Mesenchymal stem cell (in vitro differentiated cells and primary cell): ENCODE data around the gene RAD21L1.
A peak's percentile ranks its signal among the peaks of the same experiment; 100 is the strongest.

Experiments used
- DNase-seq: peaks from one replicate; pipeline ENCODE4 v3.0.0-alpha.2; 2013
- H2AFZ ChIP-seq: one replicate; pipeline ENCODE4 v1.6.1; 2013; ENCODE audit warnings: low read depth, mild to moderate bottlenecking, control low read depth, inconsistent platforms, low read length, moderate library complexity
- H2AK5ac ChIP-seq: 2 replicates; pipeline ENCODE4 v1.6.1; 2013; ENCODE audit warnings: low read length, moderate library complexity, mild to moderate bottlenecking, inconsistent platforms; ENCODE audit not compliant: severe bottlenecking
- H2BK120ac ChIP-seq: one replicate; pipeline ENCODE4 v1.6.1; 2013; ENCODE audit warnings: low read depth, mild to moderate bottlenecking, inconsistent platforms, low read length, moderate library complexity
- H2BK12ac ChIP-seq, 2 experiments: one replicate each; pipeline ENCODE4 v1.6.1; 2013; ENCODE audit warnings: inconsistent platforms in 2 of 2, low read length in 2 of 2, mild to moderate bottlenecking in 2 of 2, moderate library complexity in 2 of 2, control low read depth in 1 of 2
- H2BK15ac ChIP-seq: one replicate; pipeline ENCODE4 v1.6.1; 2013; ENCODE audit warnings: mild to moderate bottlenecking, low read depth, inconsistent platforms; ENCODE audit not compliant: poor library complexity, severe bottlenecking
- H2BK5ac ChIP-seq: 2 replicates; pipeline ENCODE4 v1.6.1; 2013; ENCODE audit warnings: low read depth, mild to moderate bottlenecking, low read length, control low read depth, inconsistent platforms; ENCODE audit not compliant: poor library complexity, severe bottlenecking
- H3K14ac ChIP-seq, 2 experiments: one replicate each; pipeline ENCODE4 v1.6.1; 2013; ENCODE audit warnings: inconsistent platforms in 2 of 2, low read length in 2 of 2, control low read depth in 1 of 2, mild to moderate bottlenecking in 1 of 2, moderate library complexity in 1 of 2
- H3K18ac ChIP-seq, 2 experiments: one replicate each; pipeline ENCODE4 v1.6.1; 2013; ENCODE audit warnings: inconsistent platforms in 2 of 2, low read length in 2 of 2, control low read depth in 1 of 2, low read depth in 1 of 2, mild to moderate bottlenecking in 1 of 2
- H3K23ac ChIP-seq, 2 experiments: one replicate each; pipeline ENCODE4 v1.6.1; 2013; ENCODE audit warnings: inconsistent platforms in 2 of 2, low read length in 2 of 2, mild to moderate bottlenecking in 2 of 2, moderate library complexity in 2 of 2, control low read depth in 1 of 2
- H3K27ac ChIP-seq: 2 replicates; pipeline ENCODE4 v1.5.1; 2013; ENCODE audit warnings: mild to moderate bottlenecking, moderate library complexity, low read length, control low read depth, inconsistent platforms; ENCODE audit not compliant: poor library complexity, severe bottlenecking
- H3K27me3 ChIP-seq, 2 experiments: 2 replicates each; pipeline versions ENCODE4 v1.6.1 to v1.7.0; 2013; ENCODE audit warnings: low read length in 2 of 2, mild to moderate bottlenecking in 2 of 2, moderate library complexity in 2 of 2, control low read depth in 1 of 2, inconsistent platforms in 1 of 2; ENCODE audit not compliant: control insufficient read depth in 1 of 2, insufficient read depth in 1 of 2
- H3K36me3 ChIP-seq, 2 experiments: 2 replicates each; pipeline versions ENCODE4 v1.6.1 to v1.7.0; 2013; ENCODE audit warnings: low read length in 2 of 2, control low read depth in 1 of 2, inconsistent platforms in 1 of 2, low read depth in 1 of 2, mild to moderate bottlenecking in 1 of 2; ENCODE audit not compliant: insufficient read depth in 2 of 2, control insufficient read depth in 1 of 2
- H3K4ac ChIP-seq, 2 experiments: one replicate each; pipeline ENCODE4 v1.6.1; 2013; ENCODE audit warnings: inconsistent platforms in 2 of 2, low read length in 2 of 2, mild to moderate bottlenecking in 2 of 2, moderate library complexity in 2 of 2, control low read depth in 1 of 2, low read depth in 1 of 2
- H3K4me1 ChIP-seq: 2 replicates; pipeline ENCODE4 v1.6.1; 2013; ENCODE audit warnings: low read depth, low read length, control low read depth; ENCODE audit not compliant: control insufficient read depth, insufficient read depth
- H3K4me2 ChIP-seq: 2 replicates; pipeline ENCODE4 v1.6.1; 2013; ENCODE audit warnings: low read length, mild to moderate bottlenecking, inconsistent platforms; ENCODE audit not compliant: poor library complexity, severe bottlenecking
- H3K4me3 ChIP-seq, 2 experiments: 2 replicates each; pipeline versions ENCODE4 v1.5.1 to v1.7.0; 2013; ENCODE audit warnings: low read length in 2 of 2, mild to moderate bottlenecking in 2 of 2, control low read depth in 1 of 2, low read depth in 1 of 2; ENCODE audit not compliant: insufficient read depth in 1 of 2
- H3K79me1 ChIP-seq: replicated peaks from 2 replicates; pipeline ENCODE4 v1.6.1; 2013; ENCODE audit warnings: mild to moderate bottlenecking, control low read depth, low read length, inconsistent platforms; ENCODE audit not compliant: poor library complexity, severe bottlenecking
- H3K9ac ChIP-seq: 2 replicates; pipeline ENCODE4 v1.7.0; 2013; ENCODE audit warnings: mild to moderate bottlenecking, low read length, moderate library complexity
- H3K9me3 ChIP-seq: 2 replicates; pipeline ENCODE4 v1.7.0; 2013; ENCODE audit warnings: mild to moderate bottlenecking, low read length; ENCODE audit not compliant: control insufficient read depth
- H4K8ac ChIP-seq: one replicate; pipeline ENCODE4 v1.6.1; 2013; ENCODE audit warnings: inconsistent platforms, mild to moderate bottlenecking, low read length, moderate library complexity
- H4K91ac ChIP-seq: one replicate; pipeline ENCODE4 v1.6.1; 2013; ENCODE audit warnings: mild to moderate bottlenecking, low read length, inconsistent platforms
- WGBS: methylation state at CpG from one replicate; pipeline ENCODE4 v1.1.7; 2013; ENCODE audit warnings: mixed read lengths; 5-methylcytosine and 5-hydroxymethylcytosine counted together

The RAD21L1 gene

DNA sequence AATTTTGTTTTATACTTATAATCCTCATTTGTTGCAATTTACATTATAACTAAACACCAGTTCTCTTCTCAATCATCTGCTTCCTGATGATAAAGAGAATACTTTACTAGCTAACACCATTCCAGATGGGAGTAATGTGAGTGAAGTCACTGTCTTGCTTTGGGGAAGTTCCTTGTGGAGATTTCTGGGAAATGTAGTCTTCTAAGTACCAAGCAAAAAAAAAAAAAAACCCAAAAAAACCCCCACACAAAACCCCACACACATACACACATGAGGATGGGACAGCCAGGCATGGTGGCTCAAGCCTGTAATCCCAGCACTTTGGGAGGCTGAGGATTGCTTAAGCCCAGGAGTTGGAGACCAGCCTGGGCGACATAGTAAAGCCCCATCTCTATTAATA lies 38.0 kb downstream of the RAD21L1 start:
- H3K14ac ChIP-seq = no peak overlapping the region
- no peak overlapping the region for H2AFZ ChIP-seq
- no peak overlapping the region for H2BK5ac ChIP-seq
- peak overlapping the region; percentile 62 for H4K8ac ChIP-seq
- DNase-seq = peak; percentile 46
- no peaks in the 10 kb centered on the region for H3K9me3 ChIP-seq
- no peak overlapping the region for H2AK5ac ChIP-seq
- H3K9ac ChIP-seq = no peak overlapping the region
- no CpG with 5 or more reads among the region's 1 CpG for WGBS
- peaks cover 21% of the 10 kb centered on the region for H3K79me1 ChIP-seq
- no peak overlapping the region for H3K4ac ChIP-seq
- no peak overlapping the region for H3K27ac ChIP-seq
- H2BK120ac ChIP-seq = peak overlapping the region; percentile 71
- H3K27me3 ChIP-seq = peaks cover 0 to 5% of the 10 kb centered on the region in 2 experiments
- H2BK15ac ChIP-seq = no peak overlapping the region
- H3K23ac ChIP-seq = no peak overlapping the region
- peak overlapping the region in 1 of 2 experiments; percentile 57 for H2BK12ac ChIP-seq
- no peak overlapping the region for H4K91ac ChIP-seq
- H3K36me3 ChIP-seq = no peaks in the 10 kb centered on the region
- H3K4me1 ChIP-seq = peaks cover 9% of the 10 kb centered on the region
- H3K4me3 ChIP-seq = no peak overlapping the region
- no peak overlapping the region for H3K18ac ChIP-seq
- no peak overlapping the region for H3K4me2 ChIP-seq

DNA sequence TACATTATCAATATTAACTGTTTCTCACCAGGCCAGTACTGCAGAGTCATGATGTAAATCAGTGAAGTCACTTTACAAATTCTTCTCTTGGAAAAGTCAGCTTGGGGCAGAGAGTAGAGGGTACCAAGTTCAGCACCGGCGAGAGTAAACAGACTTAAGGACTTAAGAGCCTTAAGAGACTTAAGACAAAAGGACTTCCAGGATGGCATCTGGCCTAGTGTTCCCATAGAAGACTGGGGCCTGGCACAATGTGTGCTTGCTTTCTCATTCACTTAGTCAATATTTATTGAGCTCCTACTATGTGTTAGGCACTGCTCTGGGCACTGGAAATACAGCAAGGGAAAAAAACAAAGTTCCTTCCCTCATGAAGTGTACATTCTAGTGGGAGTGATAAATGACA lies 38.9 kb downstream of the RAD21L1 start:
- no peak overlapping the region for H2BK120ac ChIP-seq
- peaks cover 9% of the 10 kb centered on the region for H3K4me1 ChIP-seq
- H3K4me3 ChIP-seq = no peak overlapping the region
- no peak overlapping the region for H3K4me2 ChIP-seq
- peak; percentile 33 for DNase-seq
- H3K79me1 ChIP-seq = peaks cover 24% of the 10 kb centered on the region
- H3K23ac ChIP-seq = no peak overlapping the region
- no peaks in the 10 kb centered on the region for H3K9me3 ChIP-seq
- no peak overlapping the region for H2BK12ac ChIP-seq
- no peak overlapping the region for H4K8ac ChIP-seq
- no peak overlapping the region for H4K91ac ChIP-seq
- H3K27ac ChIP-seq = no peak overlapping the region
- no peak overlapping the region for H2AFZ ChIP-seq
- H3K14ac ChIP-seq = no peak overlapping the region
- no peak overlapping the region for H3K4ac ChIP-seq
- no peak overlapping the region for H3K18ac ChIP-seq
- H2AK5ac ChIP-seq = no peak overlapping the region
- peaks cover 0 to 5% of the 10 kb centered on the region in 2 experiments for H3K27me3 ChIP-seq
- H3K36me3 ChIP-seq = peaks cover 3 to 8% of the 10 kb centered on the region in 2 experiments
- WGBS = 33% methylated on average over 2 of the region's 2 CpGs
- H2BK5ac ChIP-seq = no peak overlapping the region
- H2BK15ac ChIP-seq = no peak overlapping the region
- H3K9ac ChIP-seq = no peak overlapping the region

DNA sequence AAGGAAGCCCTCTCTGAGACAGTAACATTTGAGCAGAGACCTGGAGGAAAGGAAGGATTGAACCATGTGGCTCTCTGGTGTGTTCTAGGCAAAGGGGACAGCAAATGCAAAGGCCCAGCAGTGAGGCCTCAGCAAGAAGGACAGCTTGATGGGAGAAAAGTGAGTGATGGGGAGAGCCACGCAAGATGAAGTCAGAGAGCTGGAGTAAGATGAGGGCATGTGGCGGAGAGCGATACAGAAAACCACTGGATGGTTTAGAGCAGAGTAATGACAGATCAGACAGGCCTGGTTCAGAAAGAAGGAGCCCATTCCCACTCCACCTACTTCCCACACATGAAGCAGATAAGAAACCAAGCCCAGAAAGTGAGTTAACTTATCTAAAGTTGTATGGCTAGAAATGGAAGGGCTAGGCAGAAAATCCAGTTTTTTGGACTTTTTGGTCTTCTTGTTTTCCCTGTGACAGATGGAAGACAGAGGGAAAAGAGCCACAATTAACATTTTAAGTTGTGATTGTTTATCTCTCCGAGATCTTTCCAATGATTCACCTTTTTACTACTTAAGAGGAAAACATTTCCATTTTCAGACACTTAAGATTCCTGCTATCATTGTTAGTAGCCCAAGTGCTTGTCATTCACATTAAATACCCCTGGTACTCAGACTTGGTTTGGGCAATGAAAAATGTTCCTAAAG lies 39.5 kb downstream of the RAD21L1 start:
- H2BK120ac ChIP-seq = no peak overlapping the region
- no peak overlapping the region for H3K4me2 ChIP-seq
- peak overlapping the region; percentile 4 to 35 for H3K18ac ChIP-seq
- H3K9ac ChIP-seq = peak overlapping the region; percentile 90
- no peak overlapping the region for H3K14ac ChIP-seq
- H4K8ac ChIP-seq = no peak overlapping the region
- peaks cover 28% of the 10 kb centered on the region for H3K79me1 ChIP-seq
- H4K91ac ChIP-seq = peak overlapping the region; percentile 53
- peaks cover 3 to 13% of the 10 kb centered on the region in 2 experiments for H3K36me3 ChIP-seq
- peak; percentile 48 for DNase-seq
- 38% methylated on average over 2 of the region's 4 CpGs for WGBS
- H3K4me3 ChIP-seq = peak overlapping the region in 1 of 2 experiments; percentile 84
- H3K9me3 ChIP-seq = no peaks in the 10 kb centered on the region
- no peak overlapping the region for H2AFZ ChIP-seq
- H2BK12ac ChIP-seq = peak overlapping the region; percentile 4 to 90
- H2BK15ac ChIP-seq = no peak overlapping the region
- peaks cover 9% of the 10 kb centered on the region for H3K4me1 ChIP-seq
- no peak overlapping the region for H2AK5ac ChIP-seq
- no peak overlapping the region for H3K27ac ChIP-seq
- H3K23ac ChIP-seq = no peak overlapping the region
- H3K4ac ChIP-seq = no peak overlapping the region
- H3K27me3 ChIP-seq = peaks cover 0 to 4% of the 10 kb centered on the region in 2 experiments
- no peak overlapping the region for H2BK5ac ChIP-seq

DNA sequence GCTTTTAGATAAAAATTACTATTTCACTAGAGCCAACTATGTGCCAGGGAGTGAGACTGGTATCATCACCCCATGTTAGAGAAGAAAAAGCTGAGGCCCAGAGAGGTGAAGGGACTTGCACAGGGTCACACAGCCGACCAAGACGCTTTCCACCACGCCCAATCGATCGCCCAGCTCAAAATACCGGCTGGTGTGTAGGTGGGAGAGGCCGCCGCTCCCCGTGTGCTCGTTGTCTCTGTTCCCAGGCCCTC lies 40.0 kb downstream of the RAD21L1 start:
- Histone ChIP-seq H3K18ac (peak overlapping the region; percentile 67 to 73), H2BK5ac (no peak overlapping the region), H2AK5ac (no peak overlapping the region), H3K27ac (peak overlapping the region; percentile 62), H3K36me3 (peaks cover 6 to 18% of the 10 kb centered on the region in 2 experiments), H3K4me3 (peak overlapping the region; percentile 84 to 85), H4K91ac (peak overlapping the region; percentile 85), H3K14ac (no peak overlapping the region), H3K23ac (no peak overlapping the region), H3K27me3 (peaks cover 0 to 2% of the 10 kb centered on the region in 2 experiments), H3K4me1 (peaks cover 9% of the 10 kb centered on the region), H2AFZ (no peak overlapping the region), H3K4ac (peak overlapping the region in 1 of 2 experiments; percentile 69), H3K4me2 (peak overlapping the region; percentile 54), H4K8ac (peak overlapping the region; percentile 85), H3K9me3 (no peaks in the 10 kb centered on the region), H2BK120ac (no peak overlapping the region), H2BK15ac (peak overlapping the region; percentile 92), H3K79me1 (peaks cover 33% of the 10 kb centered on the region), H3K9ac (peak overlapping the region; percentile 90), H2BK12ac (no peak overlapping the region)
- WGBS = 2% methylated on average over 6 of the region's 10 CpGs
- DNase-seq = no peak
